ENCODE measurements around the gene KIF27.

- TF ChIP-seq CTCF (conservative IDR thresholded peaks at IDR 0.05; ENCODE audit: low read depth, low read length) (no peak), EZH2phosphoT487 (IDR thresholded peaks at IDR 0.05; ENCODE audit: borderline replicate concordance, low read length) (no peak), EZH2 (IDR thresholded peaks at IDR 0.05; ENCODE audit: low read length, unreplicated experiment) (no peak)
Observed at GRCh38 chr9:83962165-83962564, 40.9 kb upstream of the KIF27 start.
